ENCODE data around the gene ODF2L. TPM values are rescaled to one million over a fixed set of nuclear protein-coding genes. Genes with fewer than 3 reads are reported as not detected.
A peak's percentile ranks its signal among the peaks of the same experiment; 100 is the strongest.

Gene ODF2L
- total and polyA plus RNA-seq, 9 of the 15 experiments (the other 6 are each of a cell fraction or from before 2014, with no cell fraction given): 2.2 to 6.0 (median 4.7) TPM

GRCh38 chr1:86395751-86396497 is at the start of gene ODF2L (continued):
- TF ChIP-seq TFE3 (CRISPR knock-in tag; IDR thresholded peaks at IDR 0.05) (no peak), TCF15 (CRISPR knock-in tag; IDR thresholded peaks at IDR 0.05) (no peak), ZNF699 (CRISPR knock-in tag; IDR thresholded peaks at IDR 0.05; ENCODE audit: insufficient replicate concordance) (no peak), CBX2 (IDR thresholded peaks at IDR 0.05; ENCODE audit: insufficient read depth, low read length, poor library complexity, severe bottlenecking) (no peak), HDAC8 (tag; IDR thresholded peaks at IDR 0.05) (no peak), ETS1 (conservative IDR thresholded peaks at IDR 0.05; ENCODE audit: control insufficient read depth, low read depth, low read length) (no peak), XRCC5 (IDR thresholded peaks at IDR 0.05; ENCODE audit: low read depth, low read length) (no peak), TAF9B (IDR thresholded peaks at IDR 0.05; ENCODE audit: partially characterized antibody) (no peak), NFYB (IDR thresholded peaks at IDR 0.05; ENCODE audit: extremely low read depth, insufficient read length) (peak; percentile 24), SRSF7 (optimal IDR thresholded peaks at IDR 0.05; ENCODE audit: low read depth, low read length) (no peak), NR3C1 (CRISPR knock-in tag; IDR thresholded peaks at IDR 0.05) (no peak), POLR2G (IDR thresholded peaks at IDR 0.05; ENCODE audit: low read depth, low read length) (peak; percentile 53; the same call in 1 of the 2 replicates), TBP (optimal IDR thresholded peaks at IDR 0.05; ENCODE audit: low read depth, low read length) (no peak), CTCFL (IDR thresholded peaks at IDR 0.05; ENCODE audit: borderline replicate concordance, insufficient read depth, low read depth, low read length, poor library complexity, severe bottlenecking) (no peak), CTCF (IDR thresholded peaks at IDR 0.05 in 2 of 3, conservative IDR thresholded peaks at IDR 0.05 in 1 of 3; ENCODE audit: insufficient read depth in 2 of 3, low read depth in 1 of 3, low read length in 3 of 3) (no peak), JUND (IDR thresholded peaks at IDR 0.05; ENCODE audit: borderline replicate concordance, low read depth, low read length) (no peak), JUND (tag; IDR thresholded peaks at IDR 0.05; ENCODE audit: borderline replicate concordance, low read depth, low read length) (no peak)
